HepG2 (cell line): ENCODE results near the gene PIEZO1. TPM values are rescaled to one million over a fixed set of nuclear protein-coding genes. Genes with fewer than 3 reads are reported as not detected.
A peak's percentile ranks its signal among the peaks of the same experiment; 100 is the strongest.

Experiments used
- AFF4 ChIP-seq: sonication (generic); formaldehyde crosslinking; IDR thresholded peaks from 2 replicates; pipeline ENCODE4 v1.4.0; 2020; ENCODE audit warnings: missing genetic modification reagents
- BORCS8-MEF2B ChIP-seq: sonication (generic); formaldehyde crosslinking; IDR thresholded peaks from 2 replicates; pipeline ENCODE4 v1.8.0; 2022; ENCODE audit warnings: mild to moderate bottlenecking, missing genetic modification reagents
- ELF4 ChIP-seq: sonication (generic); formaldehyde crosslinking; IDR thresholded peaks from 2 replicates; pipeline ENCODE4 v1.5.0; 2020; ENCODE audit warnings: missing genetic modification reagents, mild to moderate bottlenecking, moderate library complexity, borderline replicate concordance
- KLF13 ChIP-seq: sonication (generic); formaldehyde crosslinking; IDR thresholded peaks from 2 replicates; pipeline ENCODE4 v1.4.0; 2020; ENCODE audit warnings: mild to moderate bottlenecking, missing genetic modification reagents
- SP4 ChIP-seq: sonication (generic); formaldehyde crosslinking; IDR thresholded peaks from 2 replicates; pipeline ENCODE4 v1.8.1; 2023; ENCODE audit warnings: mild to moderate bottlenecking, missing genetic modification reagents
- TBP ChIP-seq: sonication (generic); formaldehyde crosslinking; IDR thresholded peaks from 2 replicates; pipeline ENCODE4 v1.5.0; 2020; ENCODE audit warnings: missing genetic modification reagents
- U2AF1 ChIP-seq: fragments of 200-400 bp; formaldehyde crosslinking; optimal IDR thresholded peaks from 2 replicates; pipeline ENCODE3; 2017; ENCODE audit warnings: mild to moderate bottlenecking, low read depth, low read length
- ZBTB39 ChIP-seq: sonication (generic); formaldehyde crosslinking; IDR thresholded peaks from 2 replicates; pipeline ENCODE4 v1.5.0; 2020; ENCODE audit warnings: missing genetic modification reagents
- ZBTB8A ChIP-seq: sonication (generic); formaldehyde crosslinking; IDR thresholded peaks from 2 replicates; pipeline ENCODE4 v1.4.0; 2020; ENCODE audit warnings: mild to moderate bottlenecking, low read depth, missing genetic modification reagents, borderline replicate concordance
- ZNF180 ChIP-seq: sonication (generic); formaldehyde crosslinking; IDR thresholded peaks from 2 replicates; pipeline ENCODE4 v1.4.0; 2020; ENCODE audit warnings: low read depth, missing genetic modification reagents, borderline replicate concordance
- ZNF343 ChIP-seq: sonication (generic); formaldehyde crosslinking; IDR thresholded peaks from 2 replicates; pipeline ENCODE4 v1.4.0; 2020; ENCODE audit warnings: mild to moderate bottlenecking, missing genetic modification reagents
- ZNF44 ChIP-seq: sonication (generic); formaldehyde crosslinking; IDR thresholded peaks from 2 replicates; pipeline ENCODE4 v1.5.1; 2020; ENCODE audit warnings: mild to moderate bottlenecking, missing genetic modification reagents
- ZNF530 ChIP-seq: sonication (generic); formaldehyde crosslinking; IDR thresholded peaks from 2 replicates; pipeline ENCODE4 v1.5.0; 2020; ENCODE audit warnings: low read depth, mild to moderate bottlenecking, missing genetic modification reagents
- ZNF709 ChIP-seq: sonication (generic); formaldehyde crosslinking; IDR thresholded peaks from 2 replicates; pipeline ENCODE4 v1.5.0; 2020; ENCODE audit warnings: mild to moderate bottlenecking, missing genetic modification reagents
- ZNF740 ChIP-seq: sonication (generic); formaldehyde crosslinking; IDR thresholded peaks from 2 replicates; pipeline ENCODE4 v1.4.0; 2020; ENCODE audit warnings: missing genetic modification reagents
- ZNF777 ChIP-seq: sonication (generic); formaldehyde crosslinking; IDR thresholded peaks from 2 replicates; pipeline ENCODE4 v1.4.0; 2020; ENCODE audit warnings: missing genetic modification reagents
- ZNF841 ChIP-seq: sonication (generic); formaldehyde crosslinking; IDR thresholded peaks from 2 replicates; pipeline ENCODE4 v1.8.1; 2023; ENCODE audit warnings: missing genetic modification reagents, borderline replicate concordance
- ZNF878 ChIP-seq: sonication (generic); formaldehyde crosslinking; IDR thresholded peaks from 2 replicates; pipeline ENCODE4 v1.8.1; 2023; ENCODE audit warnings: mild to moderate bottlenecking, missing genetic modification reagents, moderate library complexity
- polyA plus RNA-seq, 8 experiments: library from polyadenylated mRNA; depleted of rRNA in 3 of 8; stranded (reverse) in 7 of 8; unstranded in 1 of 8; fragments of >200 nt; fragmentation: Illumina TruSeq in 4 of 8; extraction: Trizol in 4 of 8; gene quantifications; 2 replicates each; pipeline versions ENCODE4 v1.2.1 to v1.2.3, GENCODE V29; 2011 to 2016; ENCODE audit warnings: low read depth in 4 of 8, missing spikeins in 1 of 8, mixed read lengths in 1 of 8; ENCODE audit not compliant: insufficient read depth in 1 of 8
- total RNA-seq, 5 experiments: library from RNA; depleted of rRNA; stranded (reverse); fragments of >200 nt; fragmentation: Illumina TruSeq; extraction: Trizol; gene quantifications; 2 replicates each; pipeline ENCODE4 v1.2.3, GENCODE V29; 2016; ENCODE audit warnings: low read depth in 1 of 5
- TF ChIP-seq, protein P1 (sequence below): sonication (generic); formaldehyde crosslinking; IDR thresholded peaks from 2 replicates; pipeline ENCODE4 v1.5.0; 2020; ENCODE audit warnings: mild to moderate bottlenecking, missing genetic modification reagents

The PIEZO1 gene
- total and polyA plus RNA-seq, 2 of the 13 experiments (the other 11 are each of a cell fraction or from before 2014, with no cell fraction given) = 67.9 to 85.0 TPM

GRCh38 chr16:88811769-88812512, 26.9 kb upstream of the PIEZO1 start, which contains the start of gene APRT (continued):
- TF ChIP-seq, protein P1, sequence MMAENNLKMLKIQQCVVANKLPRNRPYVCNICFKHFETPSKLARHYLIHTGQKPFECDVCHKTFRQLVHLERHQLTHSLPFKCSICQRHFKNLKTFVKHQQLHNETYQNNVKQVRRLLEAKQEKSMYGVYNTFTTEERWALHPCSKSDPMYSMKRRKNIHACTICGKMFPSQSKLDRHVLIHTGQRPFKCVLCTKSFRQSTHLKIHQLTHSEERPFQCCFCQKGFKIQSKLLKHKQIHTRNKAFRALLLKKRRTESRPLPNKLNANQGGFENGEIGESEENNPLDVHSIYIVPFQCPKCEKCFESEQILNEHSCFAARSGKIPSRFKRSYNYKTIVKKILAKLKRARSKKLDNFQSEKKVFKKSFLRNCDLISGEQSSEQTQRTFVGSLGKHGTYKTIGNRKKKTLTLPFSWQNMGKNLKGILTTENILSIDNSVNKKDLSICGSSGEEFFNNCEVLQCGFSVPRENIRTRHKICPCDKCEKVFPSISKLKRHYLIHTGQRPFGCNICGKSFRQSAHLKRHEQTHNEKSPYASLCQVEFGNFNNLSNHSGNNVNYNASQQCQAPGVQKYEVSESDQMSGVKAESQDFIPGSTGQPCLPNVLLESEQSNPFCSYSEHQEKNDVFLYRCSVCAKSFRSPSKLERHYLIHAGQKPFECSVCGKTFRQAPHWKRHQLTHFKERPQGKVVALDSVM (CRISPR knock-in tag) = no peak; the same call in 1 of the 2 replicates
- TF ChIP-seq BORCS8-MEF2B (CRISPR knock-in tag) (peak; percentile 18), ZNF841 (CRISPR knock-in tag) (peak; percentile 53; the same call in 1 of the 2 replicates), ZNF343 (peak; percentile 76; the same call in 1 of the 2 replicates), ZNF180 (no peak), ZNF530 (CRISPR knock-in tag) (no peak), ZNF777 (peak; percentile 60), TBP (CRISPR knock-in tag) (no peak), ZNF740 (CRISPR knock-in tag) (peak; percentile 13; the same call in 1 of the 2 replicates), U2AF1 (peak; percentile 52), ELF4 (peak; percentile 58; the same call in 1 of the 2 replicates), ZNF709 (CRISPR knock-in tag) (peak; percentile 7), KLF13 (no peak), ZNF878 (no peak), ZBTB39 (CRISPR knock-in tag) (no peak; the same call in 1 of the 2 replicates), SP4 (CRISPR knock-in tag) (peak; percentile 90), ZBTB8A (peak; percentile 42; the same call in 1 of the 2 replicates), AFF4 (CRISPR knock-in tag) (0 out of 2 replicates have a peak, but pooled peaks have one; percentile 47), ZNF44 (peak; percentile 87)
